ENCODE data around the gene GIGYF1. TPM values are rescaled to one million over a fixed set of nuclear protein-coding genes. Genes with fewer than 3 reads are reported as not detected.

Gene GIGYF1
- total and polyA plus RNA-seq, 2 of the 13 experiments (the other 11 are each of a cell fraction or from before 2014, with no cell fraction given): 7.6 to 16.1 TPM

DNA sequence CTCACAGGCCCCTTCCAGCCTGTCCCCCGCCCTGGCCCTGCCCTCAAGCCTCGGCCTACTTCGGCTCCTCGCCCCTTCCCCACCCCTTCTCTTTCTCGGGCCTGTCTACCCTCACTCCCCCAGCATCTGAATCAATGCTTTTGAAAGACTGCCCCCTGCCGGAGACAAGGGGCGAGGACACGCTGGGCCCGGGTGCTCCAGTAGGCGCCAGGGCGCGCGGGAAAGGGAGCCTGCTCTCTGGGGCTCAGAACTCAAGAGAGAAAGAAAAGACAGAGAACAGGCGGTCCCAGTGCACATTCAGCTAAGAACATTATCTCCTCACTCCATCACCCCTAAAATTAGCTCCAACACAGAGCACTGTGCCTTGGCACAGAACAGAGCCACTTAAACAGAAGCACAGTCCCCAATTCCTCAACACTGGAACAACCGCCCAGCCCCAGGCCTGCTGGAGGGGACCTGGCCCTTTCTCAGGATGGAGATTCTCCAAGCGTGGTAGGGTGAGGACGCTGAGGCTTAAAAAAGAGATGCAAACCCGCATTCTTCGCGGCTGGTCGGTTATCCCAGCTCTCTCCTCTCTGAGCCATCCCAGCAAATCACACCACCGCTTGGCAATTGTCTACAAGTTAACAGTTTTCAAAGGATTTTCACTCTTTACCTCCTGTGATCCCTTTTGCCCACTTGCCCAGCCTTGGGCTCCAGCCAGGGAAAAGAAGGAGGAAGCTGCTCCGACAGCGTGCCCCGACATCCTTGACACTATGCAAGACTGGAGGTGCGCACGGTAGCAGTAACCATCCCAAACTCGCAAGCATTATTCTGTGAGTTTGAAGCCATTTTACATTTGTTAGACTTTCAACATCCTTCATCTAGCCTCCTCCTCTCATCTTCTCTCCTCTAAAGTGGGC, 2.1 kb downstream of the GIGYF1 start:
- peak overlapping the region; percentile 88 for H3K9ac ChIP-seq (ENCODE audit: insufficient read depth, low read depth, low read length)
- ChIA-PET POLR2A (interaction anchor here (1.2 to 4.4 kb wide), 4 partner anchors 12 to 105 kb away, joined by 4 to 17 read pairs (median 11); partner anchors contain the start of genes FBXO24, LRCH4, MOSPD3 and POP7), CTCF (ENCODE audit: low intra/inter-chr PET ratio, low total read pairs) (interaction anchor here (2.0 kb wide), 1 partner anchor 62 kb away, joined by 8 read pairs; no protein-coding TSS in a partner anchor)
- peaks cover 40% of the 10 kb centered on the region for H4K20me1 ChIP-seq (ENCODE audit: insufficient read depth, low read length)
- H3K27ac ChIP-seq (ENCODE audit: extremely low read length, insufficient read depth, low read length): peak overlapping the region; percentile 34
- intact Hi-C loops (cut with micrococcal nuclease; ENCODE audit: unreplicated experiment) (loop anchor here (1.0 to 5.0 kb wide), 3 partner anchors 17 to 80 kb away; partner anchors contain the start of gene MOSPD3), in situ Hi-C loops (cut with HindIII; ENCODE audit: extremely low pct_ligation_motif_present, low pct_unique_long_range_greater_than_20kb) (loop anchor here (5.0 to 10.0 kb wide), 2 partner anchors 80 to 227 kb away; partner anchors contain the start of genes MOSPD3 and SPACDR)
- WGBS (ENCODE audit: low lambda C conversion rate): 38% methylated on average over 28 of the region's 28 CpGs
- peak; percentile 88 for ATAC-seq
- DNase-seq (ENCODE audit: low spot score): peak; percentile 72
- H3K9me3 ChIP-seq (ENCODE audit: low read length): no peaks in the 10 kb centered on the region
- H2AFZ ChIP-seq (ENCODE audit: low read length): no peak overlapping the region
- FAIRE-seq: peak; percentile 57
- H3K27me3 ChIP-seq (ENCODE audit: control insufficient read depth in 1 of 2, insufficient read depth in 2 of 2, low read length in 2 of 2): no peaks in the 10 kb centered on the region
- H3K36me3 ChIP-seq (replicated peaks in 1 of 2; ENCODE audit: control insufficient read depth in 1 of 2, insufficient read depth in 2 of 2, low read length in 2 of 2): peaks cover 14 to 33% of the 10 kb centered on the region in 2 experiments; a peak in 4 of 5 replicates
- peaks cover 48% of the 10 kb centered on the region for H3K79me2 ChIP-seq (ENCODE audit: insufficient read depth, low read length)
- peak overlapping the region; percentile 89 for H3K4me2 ChIP-seq (ENCODE audit: low read depth, low read length)
- peak overlapping the region; percentile 93 to 97 (median 96); a peak in 5 of 6 replicates for H3K4me3 ChIP-seq (replicated peaks in 1 of 3; ENCODE audit: insufficient read depth in 1 of 3, low read depth in 2 of 3, low read length in 3 of 3)
- BruUV-seq (replicated peaks): TSS peak; percentile 66
- H3K4me1 ChIP-seq (ENCODE audit: insufficient read depth, low read length): peaks cover 34% of the 10 kb centered on the region
- TF ChIP-seq ZNF674 (CRISPR knock-in tag; IDR thresholded peaks at IDR 0.05; ENCODE audit: low read depth): no peak
- TF ChIP-seq, protein P1, sequence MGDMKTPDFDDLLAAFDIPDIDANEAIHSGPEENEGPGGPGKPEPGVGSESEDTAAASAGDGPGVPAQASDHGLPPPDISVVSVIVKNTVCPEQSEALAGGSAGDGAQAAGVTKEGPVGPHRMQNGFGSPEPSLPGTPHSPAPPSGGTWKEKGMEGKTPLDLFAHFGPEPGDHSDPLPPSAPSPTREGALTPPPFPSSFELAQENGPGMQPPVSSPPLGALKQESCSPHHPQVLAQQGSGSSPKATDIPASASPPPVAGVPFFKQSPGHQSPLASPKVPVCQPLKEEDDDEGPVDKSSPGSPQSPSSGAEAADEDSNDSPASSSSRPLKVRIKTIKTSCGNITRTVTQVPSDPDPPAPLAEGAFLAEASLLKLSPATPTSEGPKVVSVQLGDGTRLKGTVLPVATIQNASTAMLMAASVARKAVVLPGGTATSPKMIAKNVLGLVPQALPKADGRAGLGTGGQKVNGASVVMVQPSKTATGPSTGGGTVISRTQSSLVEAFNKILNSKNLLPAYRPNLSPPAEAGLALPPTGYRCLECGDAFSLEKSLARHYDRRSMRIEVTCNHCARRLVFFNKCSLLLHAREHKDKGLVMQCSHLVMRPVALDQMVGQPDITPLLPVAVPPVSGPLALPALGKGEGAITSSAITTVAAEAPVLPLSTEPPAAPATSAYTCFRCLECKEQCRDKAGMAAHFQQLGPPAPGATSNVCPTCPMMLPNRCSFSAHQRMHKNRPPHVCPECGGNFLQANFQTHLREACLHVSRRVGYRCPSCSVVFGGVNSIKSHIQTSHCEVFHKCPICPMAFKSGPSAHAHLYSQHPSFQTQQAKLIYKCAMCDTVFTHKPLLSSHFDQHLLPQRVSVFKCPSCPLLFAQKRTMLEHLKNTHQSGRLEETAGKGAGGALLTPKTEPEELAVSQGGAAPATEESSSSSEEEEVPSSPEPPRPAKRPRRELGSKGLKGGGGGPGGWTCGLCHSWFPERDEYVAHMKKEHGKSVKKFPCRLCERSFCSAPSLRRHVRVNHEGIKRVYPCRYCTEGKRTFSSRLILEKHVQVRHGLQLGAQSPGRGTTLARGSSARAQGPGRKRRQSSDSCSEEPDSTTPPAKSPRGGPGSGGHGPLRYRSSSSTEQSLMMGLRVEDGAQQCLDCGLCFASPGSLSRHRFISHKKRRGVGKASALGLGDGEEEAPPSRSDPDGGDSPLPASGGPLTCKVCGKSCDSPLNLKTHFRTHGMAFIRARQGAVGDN (CRISPR knock-in tag; IDR thresholded peaks at IDR 0.05): peak; percentile 75
- no peak for TF ChIP-seq ZNF282 (IDR thresholded peaks at IDR 0.05; ENCODE audit: partially characterized antibody)
- peak; percentile 40; the same call in 1 of the 2 replicates for TF ChIP-seq UBTF (CRISPR knock-in tag; IDR thresholded peaks at IDR 0.05)
- TF ChIP-seq HNRNPL (IDR thresholded peaks at IDR 0.05; ENCODE audit: low read depth, low read length): no peak
- 0 out of 2 replicates have a peak, but pooled peaks have one; percentile 9 for TF ChIP-seq RBFOX2 (IDR thresholded peaks at IDR 0.05; ENCODE audit: low read depth, low read length)
- TF ChIP-seq ZNF263 (CRISPR knock-in tag; IDR thresholded peaks at IDR 0.05): no peak
- TF ChIP-seq ZNF260 (CRISPR knock-in tag; IDR thresholded peaks at IDR 0.05; ENCODE audit: borderline replicate concordance, low read depth): no peak
- no peak for TF ChIP-seq ZBTB7B (CRISPR knock-in tag; IDR thresholded peaks at IDR 0.05)
- no peak for TF ChIP-seq ZNF530 (CRISPR knock-in tag; IDR thresholded peaks at IDR 0.05; ENCODE audit: low read depth)
- TF ChIP-seq RBM39 (IDR thresholded peaks at IDR 0.05; ENCODE audit: low read depth, low read length, poor library complexity, severe bottlenecking): peak; percentile 63
- TF ChIP-seq SP4 (CRISPR knock-in tag; IDR thresholded peaks at IDR 0.05): no peak
- no peak for TF ChIP-seq ZNF746 (CRISPR knock-in tag; IDR thresholded peaks at IDR 0.05)
- no peak for TF ChIP-seq SNAPC2 (CRISPR knock-in tag; IDR thresholded peaks at IDR 0.05)
- no peak for TF ChIP-seq ZFP36L2 (CRISPR knock-in tag; IDR thresholded peaks at IDR 0.05)
- TF ChIP-seq FLYWCH1 (CRISPR knock-in tag; IDR thresholded peaks at IDR 0.05): no peak
- no peak for TF ChIP-seq HDAC1 (CRISPR knock-in tag; IDR thresholded peaks at IDR 0.05)
- 0 out of 2 replicates have a peak, but pooled peaks have one; percentile 31 for TF ChIP-seq PHF8 (CRISPR knock-in tag; IDR thresholded peaks at IDR 0.05)

Data from HepG2 (cell line).